ENCODE measurements around the gene KSR1.

KSR1 gene

GRCh38 chr17:27520491-27521185 lies 64.4 kb downstream of the KSR1 start:
- DNase-seq = no peak

GRCh38 chr17:27521281-27522027 lies 65.2 kb downstream of the KSR1 start:
- no peak for DNase-seq

- no peak for DNase-seq
These were observed 65.9 kb downstream of the KSR1 start for GRCh38 chr17:27522028-27522635.

GRCh38 chr17:27523712-27524111 lies 67.5 kb downstream of the KSR1 start:
- no peak for DNase-seq

- no peak for DNase-seq
These were observed 68.3 kb downstream of the KSR1 start for GRCh38 chr17:27524594-27524993.

GRCh38 chr17:27525316-27525715 lies 69.1 kb downstream of the KSR1 start:
- no peak for DNase-seq

GRCh38 chr17:27525836-27526603 lies 69.8 kb downstream of the KSR1 start:
- DNase-seq = no peak

- DNase-seq = peak; percentile 14
These were observed 70.4 kb downstream of the KSR1 start for GRCh38 chr17:27526604-27527002.

GRCh38 chr17:27529230-27529796 lies 73.1 kb downstream of the KSR1 start:
- DNase-seq = no peak

- no peak for DNase-seq
These were observed 74.6 kb downstream of the KSR1 start for GRCh38 chr17:27530764-27531391.

GRCh38 chr17:27531469-27531961 lies 75.3 kb downstream of the KSR1 start:
- DNase-seq = no peak

- peak; percentile 9 for DNase-seq
These were observed 76.3 kb downstream of the KSR1 start for GRCh38 chr17:27532269-27533263.

GRCh38 chr17:27533874-27534815 lies 77.9 kb downstream of the KSR1 start:
- no peak for DNase-seq

- no peak for DNase-seq
These were observed 79.1 kb downstream of the KSR1 start for GRCh38 chr17:27535178-27535928.

- DNase-seq = no peak
These were observed 79.7 kb downstream of the KSR1 start for GRCh38 chr17:27535975-27536374.

- no peak for DNase-seq
These were observed 80.5 kb downstream of the KSR1 start for GRCh38 chr17:27536781-27537180.

- no peak for DNase-seq
These were observed 82.1 kb downstream of the KSR1 start for GRCh38 chr17:27538156-27538955.

GRCh38 chr17:27539152-27539551 lies 82.9 kb downstream of the KSR1 start:
- DNase-seq = no peak

All from CD4-positive, alpha-beta T cell treated with Interleukin-12 subunit alpha and Interleukin-12 subunit beta, for 1 hour (primary cell).